ENCODE results near the gene GMPR.

The GMPR gene

DNA sequence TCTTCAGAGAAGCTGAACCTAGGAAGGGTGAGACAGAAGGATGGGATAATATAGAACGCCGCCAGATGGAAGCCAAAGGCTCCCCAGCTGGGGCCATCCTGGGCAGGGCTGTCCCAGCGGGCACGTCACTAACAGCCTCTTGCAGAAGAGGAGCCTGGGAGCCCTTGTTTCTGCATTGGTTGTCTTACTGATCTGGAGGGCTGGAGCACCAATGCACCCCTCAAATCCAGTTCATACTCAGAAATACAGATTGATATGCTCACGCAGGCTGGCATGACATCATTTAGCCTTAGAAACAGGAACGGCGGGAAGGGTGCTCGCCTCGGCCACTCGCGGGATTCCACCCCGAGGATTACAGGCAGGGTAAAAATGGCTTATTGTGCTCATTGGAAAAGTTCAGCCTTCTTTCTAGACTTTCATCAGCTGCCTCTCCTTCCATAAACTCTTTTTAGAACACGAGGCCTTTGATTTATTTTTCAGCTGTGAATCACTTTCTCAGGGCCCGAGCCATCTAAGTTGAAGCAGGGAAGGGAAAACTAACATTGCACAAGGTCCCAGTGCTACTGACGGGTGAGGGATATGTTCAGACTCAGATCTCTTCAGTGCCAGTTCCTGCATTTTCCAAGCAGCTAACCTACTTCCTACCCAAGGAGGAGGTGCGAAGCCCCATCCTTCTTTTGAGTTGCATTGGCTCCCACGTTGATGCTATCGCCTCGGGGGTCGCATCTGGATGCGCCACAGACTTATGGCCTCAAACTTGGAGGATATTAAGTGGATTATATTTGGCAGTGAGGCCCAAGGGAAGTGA, 82.3 kb downstream of the GMPR start:
- DNase-seq (ENCODE audit: extremely low read depth, low read depth): no peak
- H3K4me3 ChIP-seq (replicated peaks; ENCODE audit: low read depth, low read length): peak overlapping the region; percentile 10
- TF ChIP-seq, protein P1, sequence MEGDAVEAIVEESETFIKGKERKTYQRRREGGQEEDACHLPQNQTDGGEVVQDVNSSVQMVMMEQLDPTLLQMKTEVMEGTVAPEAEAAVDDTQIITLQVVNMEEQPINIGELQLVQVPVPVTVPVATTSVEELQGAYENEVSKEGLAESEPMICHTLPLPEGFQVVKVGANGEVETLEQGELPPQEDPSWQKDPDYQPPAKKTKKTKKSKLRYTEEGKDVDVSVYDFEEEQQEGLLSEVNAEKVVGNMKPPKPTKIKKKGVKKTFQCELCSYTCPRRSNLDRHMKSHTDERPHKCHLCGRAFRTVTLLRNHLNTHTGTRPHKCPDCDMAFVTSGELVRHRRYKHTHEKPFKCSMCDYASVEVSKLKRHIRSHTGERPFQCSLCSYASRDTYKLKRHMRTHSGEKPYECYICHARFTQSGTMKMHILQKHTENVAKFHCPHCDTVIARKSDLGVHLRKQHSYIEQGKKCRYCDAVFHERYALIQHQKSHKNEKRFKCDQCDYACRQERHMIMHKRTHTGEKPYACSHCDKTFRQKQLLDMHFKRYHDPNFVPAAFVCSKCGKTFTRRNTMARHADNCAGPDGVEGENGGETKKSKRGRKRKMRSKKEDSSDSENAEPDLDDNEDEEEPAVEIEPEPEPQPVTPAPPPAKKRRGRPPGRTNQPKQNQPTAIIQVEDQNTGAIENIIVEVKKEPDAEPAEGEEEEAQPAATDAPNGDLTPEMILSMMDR (IDR thresholded peaks at IDR 0.05; ENCODE audit: low read depth, low read length, missing control alignments): no peak

DNA sequence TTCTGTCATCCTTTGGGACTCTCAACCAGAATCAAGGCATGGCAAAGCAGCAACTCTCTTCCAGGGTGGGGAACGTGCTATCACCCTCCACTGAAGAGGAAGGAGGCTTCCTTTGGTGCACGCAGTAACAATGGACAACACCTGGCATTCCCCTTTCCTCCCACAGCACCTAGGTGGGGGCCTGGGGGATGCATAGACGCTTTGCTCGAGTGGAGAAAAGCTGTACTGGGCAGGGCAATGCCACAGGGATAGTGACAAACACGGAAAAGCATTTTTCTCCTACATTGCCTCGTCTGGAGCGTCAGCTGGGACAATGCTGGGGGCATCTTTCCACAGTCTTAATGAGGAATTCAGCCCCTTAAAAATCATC, 82.9 kb downstream of the GMPR start:
- no peak overlapping the region for H3K4me3 ChIP-seq (replicated peaks; ENCODE audit: low read depth, low read length)
- TF ChIP-seq, protein P1 (IDR thresholded peaks at IDR 0.05; ENCODE audit: low read depth, low read length, missing control alignments): no peak
- DNase-seq (ENCODE audit: extremely low read depth, low read depth): no peak

DNA sequence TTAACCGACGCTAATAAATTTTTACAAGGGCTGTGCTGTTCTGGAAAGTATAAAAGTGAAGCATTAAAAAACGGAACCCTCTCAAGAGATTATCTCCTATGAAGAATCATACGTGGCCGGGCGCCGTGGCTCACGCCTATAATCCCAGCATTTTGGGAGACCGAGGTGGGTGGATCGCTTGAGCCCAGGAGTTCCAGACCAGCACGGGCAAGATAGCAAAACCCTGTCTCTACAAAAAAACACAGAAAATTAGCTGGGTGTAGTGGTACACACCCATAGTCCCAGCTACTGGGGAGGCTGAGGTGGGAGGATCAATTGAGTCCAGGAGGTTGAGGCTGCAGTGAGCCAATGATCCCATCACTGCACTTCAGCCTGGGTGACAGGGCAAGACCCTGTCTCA, 83.4 kb downstream of the GMPR start:
- TF ChIP-seq, protein P1 (IDR thresholded peaks at IDR 0.05; ENCODE audit: low read depth, low read length, missing control alignments): no peak
- no peak for DNase-seq (ENCODE audit: extremely low read depth, low read depth)
- no peak overlapping the region for H3K4me3 ChIP-seq (replicated peaks; ENCODE audit: low read depth, low read length)

- DNase-seq (ENCODE audit: extremely low read depth, low read depth): no peak
- TF ChIP-seq, protein P1 (IDR thresholded peaks at IDR 0.05; ENCODE audit: low read depth, low read length, missing control alignments): no peak
- no peak overlapping the region for H3K4me3 ChIP-seq (replicated peaks; ENCODE audit: low read depth, low read length)
Observed at GRCh38 chr6:16322666-16323312, 84.4 kb downstream of the GMPR start.

- TF ChIP-seq, protein P1 (IDR thresholded peaks at IDR 0.05; ENCODE audit: low read depth, low read length, missing control alignments): no peak
- DNase-seq (ENCODE audit: extremely low read depth, low read depth): no peak
- no peak overlapping the region for H3K4me3 ChIP-seq (replicated peaks; ENCODE audit: low read depth, low read length)
Observed at GRCh38 chr6:16324184-16324583, 85.8 kb downstream of the GMPR start.

DNA sequence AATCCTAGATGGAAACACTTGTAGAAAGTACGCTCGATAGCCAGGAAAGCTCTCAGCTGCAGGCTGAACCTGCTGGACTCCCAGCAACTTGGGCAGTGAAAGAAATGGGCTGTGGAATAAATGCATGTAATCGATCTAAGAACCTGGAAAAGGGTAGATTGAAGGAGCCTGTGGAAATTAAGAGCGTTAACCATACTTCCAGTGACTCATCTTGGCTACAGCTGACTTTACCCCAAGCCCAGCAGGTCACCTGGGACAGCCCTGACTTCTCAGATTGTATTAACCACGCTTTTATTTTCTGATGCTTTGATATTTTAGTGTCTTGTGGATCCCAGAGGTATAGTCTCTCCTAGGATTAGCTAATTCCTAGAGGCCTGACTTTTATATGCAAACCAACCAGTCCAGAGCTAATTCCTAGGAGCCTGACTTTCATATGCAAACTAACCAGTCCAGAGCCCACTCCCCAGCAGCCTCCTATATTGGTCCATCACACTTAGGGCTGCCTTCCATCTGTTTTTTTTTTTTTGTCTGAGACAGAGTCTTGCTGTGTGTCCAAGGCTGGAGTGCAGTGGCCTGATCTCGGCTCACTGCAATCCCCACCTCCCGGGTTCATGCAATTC, 86.3 kb downstream of the GMPR start:
- no peak overlapping the region for H3K4me3 ChIP-seq (replicated peaks; ENCODE audit: low read depth, low read length)
- no peak for DNase-seq (ENCODE audit: extremely low read depth, low read depth)
- TF ChIP-seq, protein P1 (IDR thresholded peaks at IDR 0.05; ENCODE audit: low read depth, low read length, missing control alignments): no peak
